Breast epithelium (tissue), 4 donors: ENCODE results near the gene DOCK6. TPM values are rescaled to one million over a fixed set of nuclear protein-coding genes. Genes with fewer than 3 reads are reported as not detected.

Source experiments
- DNase-seq, 2 donors: peaks; one replicate each; pipeline ENCODE4 v3.0.0-alpha.2; 2019; ENCODE audit warnings: low spot score in 2 of 2
- H3K27ac ChIP-seq, 2 donors: fragments of 200-600 bp; sonication (generic) in 1 of 2; one replicate each; pipeline ENCODE4 v1.5.1; 2016 to 2019; ENCODE audit warnings: mild to moderate bottlenecking in 1 of 2
- H3K27me3 ChIP-seq, 2 donors: fragments of 200-600 bp; sonication (generic) in 1 of 2; one replicate each; pipeline versions ENCODE4 v1.5.1 to v1.6.0; 2017 to 2019; ENCODE audit warnings: control low read depth in 1 of 2, mild to moderate bottlenecking in 1 of 2
- H3K36me3 ChIP-seq: fragments of 200-600 bp; one replicate; pipeline ENCODE4 v1.5.1; 2019
- H3K4me1 ChIP-seq, 2 donors: fragments of 200-600 bp; sonication (generic); one replicate each; pipeline ENCODE4 v1.5.1; 2016 to 2019; ENCODE audit warnings: control low read depth in 1 of 2
- H3K4me3 ChIP-seq, 3 donors: fragments of 200-600 bp; sonication (generic); 1 replicate in 2 of 3; 2 replicates in 1 of 3; pipeline ENCODE4 v1.5.1; 2016 to 2019; ENCODE audit warnings: mild to moderate bottlenecking in 3 of 3, moderate library complexity in 2 of 3
- H3K9me3 ChIP-seq, 2 donors: fragments of 200-600 bp; sonication (generic) in 1 of 2; one replicate each; pipeline ENCODE4 v1.5.1; 2016 to 2019; ENCODE audit warnings: control low read depth in 1 of 2
- POLR2A ChIP-seq: fragments of 450-650 bp; IDR thresholded peaks from one replicate; pipeline ENCODE4 v1.6.1; 2016; ENCODE audit warnings: antibody characterized with exemption, mild to moderate bottlenecking, moderate library complexity
- POLR2AphosphoS5 ChIP-seq, 3 donors: sonication (generic); formaldehyde crosslinking; IDR thresholded peaks; one replicate each; pipeline ENCODE4 v1.6.1; 2017; ENCODE audit warnings: antibody characterized with exemption in 3 of 3
- intact Hi-C: fragments of 100-400 bp; cut with DNase I; formaldehyde crosslinking; loops from one replicate; pipeline ENCODE4 v1.15.1; 2023; ENCODE audit warnings: low total_unique reads
- total RNA-seq, 3 donors: library from RNA; depleted of rRNA; stranded (reverse); fragments of >200 nt; gene quantifications; one replicate each; pipeline ENCODE4 v1.1.0, GENCODE V29; 2016
- TF ChIP-seq, protein P1 (sequence below), 3 donors: fragments of 450-650 bp; IDR thresholded peaks; one replicate each; pipeline ENCODE4 v1.5.1; 2016 to 2017; ENCODE audit warnings: antibody characterized with exemption in 3 of 3, mild to moderate bottlenecking in 3 of 3, moderate library complexity in 3 of 3

The DOCK6 gene
- total RNA-seq, 3 donors from 2014 or later: 20.9 to 59.3 (median 49.6) TPM

DNA sequence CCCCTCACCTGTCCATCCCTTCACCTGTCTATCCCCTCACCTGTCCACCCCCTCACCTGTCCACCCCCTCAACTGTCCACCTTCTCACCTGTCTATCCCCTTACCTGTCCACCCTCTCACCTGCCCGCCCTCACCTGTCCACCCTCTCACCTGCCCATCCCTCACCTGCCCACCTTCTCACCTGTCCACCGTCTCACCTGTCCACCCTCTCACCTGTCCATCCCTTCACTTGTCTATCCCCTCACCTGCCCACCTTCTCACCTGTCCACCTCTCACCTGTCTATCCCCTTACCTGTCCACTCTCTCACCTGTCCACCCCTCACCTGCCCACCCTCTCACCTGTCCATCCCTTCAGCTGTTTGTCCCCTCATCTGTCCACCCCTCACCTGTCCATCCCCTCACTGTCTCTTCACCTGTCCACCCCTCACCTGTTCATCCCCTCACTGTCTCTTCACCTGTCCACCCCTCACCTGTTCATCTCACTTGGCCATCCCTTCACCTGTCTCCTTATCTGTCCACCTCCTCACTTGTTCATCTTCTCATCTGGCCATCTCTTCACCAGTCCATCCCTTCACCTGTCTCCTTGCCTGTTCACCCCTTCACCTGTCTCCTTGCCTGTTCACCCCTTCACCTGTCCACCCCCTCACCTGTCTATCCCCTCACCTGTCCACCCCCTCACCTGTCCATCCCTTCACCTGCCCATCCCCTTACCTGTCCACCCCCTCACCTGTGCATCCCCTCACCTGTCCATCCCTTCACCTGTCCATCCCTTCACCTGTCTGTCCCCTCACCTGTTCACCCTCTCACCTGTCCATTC is 52.3 kb downstream of the DOCK6 start:
- no peak for DNase-seq
- TF ChIP-seq, protein P1, sequence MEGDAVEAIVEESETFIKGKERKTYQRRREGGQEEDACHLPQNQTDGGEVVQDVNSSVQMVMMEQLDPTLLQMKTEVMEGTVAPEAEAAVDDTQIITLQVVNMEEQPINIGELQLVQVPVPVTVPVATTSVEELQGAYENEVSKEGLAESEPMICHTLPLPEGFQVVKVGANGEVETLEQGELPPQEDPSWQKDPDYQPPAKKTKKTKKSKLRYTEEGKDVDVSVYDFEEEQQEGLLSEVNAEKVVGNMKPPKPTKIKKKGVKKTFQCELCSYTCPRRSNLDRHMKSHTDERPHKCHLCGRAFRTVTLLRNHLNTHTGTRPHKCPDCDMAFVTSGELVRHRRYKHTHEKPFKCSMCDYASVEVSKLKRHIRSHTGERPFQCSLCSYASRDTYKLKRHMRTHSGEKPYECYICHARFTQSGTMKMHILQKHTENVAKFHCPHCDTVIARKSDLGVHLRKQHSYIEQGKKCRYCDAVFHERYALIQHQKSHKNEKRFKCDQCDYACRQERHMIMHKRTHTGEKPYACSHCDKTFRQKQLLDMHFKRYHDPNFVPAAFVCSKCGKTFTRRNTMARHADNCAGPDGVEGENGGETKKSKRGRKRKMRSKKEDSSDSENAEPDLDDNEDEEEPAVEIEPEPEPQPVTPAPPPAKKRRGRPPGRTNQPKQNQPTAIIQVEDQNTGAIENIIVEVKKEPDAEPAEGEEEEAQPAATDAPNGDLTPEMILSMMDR (IDR thresholded peaks at IDR 0.05): no peak
- TF ChIP-seq POLR2A (no peak), POLR2AphosphoS5 (IDR thresholded peaks at IDR 0.05) (no peak)
- no peaks in the 10 kb centered on the region for H3K36me3 ChIP-seq
- H3K4me3 ChIP-seq: no peak overlapping the region
- H3K27ac ChIP-seq: peak overlapping the region in 1 of 2 donors; percentile 38
- H3K4me1 ChIP-seq: no peaks in the 10 kb centered on the region
- no peaks in the 10 kb centered on the region for H3K27me3 ChIP-seq
- intact Hi-C loops: no loop called here
- no peaks in the 10 kb centered on the region for H3K9me3 ChIP-seq

DNA sequence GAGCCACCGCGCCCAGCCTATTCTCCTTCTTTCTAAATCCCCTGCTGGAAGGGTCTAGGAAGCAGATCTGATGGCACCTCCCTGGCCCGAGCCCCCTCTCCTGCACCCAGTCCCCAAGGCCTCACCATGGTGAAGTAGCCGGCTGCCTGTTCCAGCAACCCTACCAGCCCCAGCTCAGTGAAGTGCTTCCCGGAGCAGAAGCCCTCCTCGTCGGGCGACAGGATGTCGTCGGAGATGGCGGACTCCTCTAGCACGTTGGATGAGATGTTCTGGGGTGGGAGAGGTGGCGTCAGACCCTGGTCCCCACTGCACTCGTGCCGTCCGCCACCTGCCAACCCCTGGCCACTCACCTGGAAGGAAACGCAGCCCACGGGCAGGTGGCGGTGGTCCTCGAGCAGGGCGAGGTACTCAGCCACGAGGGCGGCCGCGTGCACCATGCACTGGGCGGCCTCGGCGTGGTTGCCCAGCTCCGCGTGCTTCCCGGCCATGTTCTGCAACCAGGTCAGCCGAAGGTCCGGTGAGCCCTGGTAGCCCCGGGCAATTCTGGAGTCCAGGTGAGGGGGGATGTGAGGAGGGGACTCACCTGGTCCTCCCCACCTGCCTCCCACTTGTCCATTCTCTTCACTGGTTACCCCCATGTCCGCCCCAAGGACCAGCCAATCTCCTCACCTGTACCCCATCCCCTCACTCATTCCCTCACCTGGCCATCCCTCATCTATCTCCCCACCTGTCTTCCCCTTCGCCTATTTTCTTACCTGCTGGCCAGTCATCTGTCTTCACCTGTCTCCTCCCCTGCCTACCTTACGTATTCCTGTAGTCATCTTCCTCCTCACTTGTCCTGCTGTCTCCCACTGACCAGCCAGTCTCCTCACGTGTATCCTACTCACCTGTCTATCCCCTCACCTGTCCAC is 53.5 kb downstream of the DOCK6 start:
- Histone ChIP-seq H3K4me3 (no peak overlapping the region), H3K27me3 (no peaks in the 10 kb centered on the region), H3K4me1 (no peaks in the 10 kb centered on the region), H3K36me3 (no peaks in the 10 kb centered on the region), H3K9me3 (no peaks in the 10 kb centered on the region), H3K27ac (peak overlapping the region in 1 of 2 donors; percentile 3)
- no peak for DNase-seq
- TF ChIP-seq POLR2A: no peak
- TF ChIP-seq POLR2AphosphoS5 (IDR thresholded peaks at IDR 0.05): no peak
- TF ChIP-seq, protein P1 (IDR thresholded peaks at IDR 0.05): no peak
- intact Hi-C loops: loop anchor here (1.0 kb wide), 1 partner anchor 73 kb away; no protein-coding TSS in a partner anchor

DNA sequence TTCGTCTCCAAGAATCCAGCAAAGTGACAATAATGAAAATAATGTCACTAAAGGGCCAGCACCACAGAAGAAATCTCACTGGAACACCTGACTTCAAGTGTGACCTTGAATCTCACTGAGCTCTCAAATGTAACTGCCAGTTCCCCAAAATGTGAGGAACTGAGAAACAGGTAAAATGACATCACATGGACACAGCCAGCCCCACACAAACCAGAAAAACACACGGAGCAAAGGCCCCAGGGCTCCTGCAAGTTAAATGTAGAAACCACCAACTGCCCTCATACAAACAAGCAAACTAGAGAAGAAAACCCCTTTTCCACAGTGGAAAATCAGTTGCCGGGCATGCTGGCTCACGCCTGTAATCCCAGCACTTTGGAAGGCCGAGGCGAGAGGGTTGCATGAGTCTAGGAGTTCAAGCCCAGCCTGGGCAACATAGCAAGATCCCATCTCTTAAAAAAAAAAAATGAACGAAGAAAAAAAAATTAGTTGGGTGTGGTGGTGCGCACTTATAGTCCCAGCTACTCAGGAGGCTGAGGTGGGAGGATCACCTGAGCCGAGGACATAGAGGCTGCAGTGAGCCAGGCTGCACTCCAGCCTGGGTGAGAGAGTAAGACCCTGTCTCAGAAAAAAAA is 56.3 kb downstream of the DOCK6 start:
- no peaks in the 10 kb centered on the region for H3K36me3 ChIP-seq
- TF ChIP-seq POLR2A (no peak), POLR2AphosphoS5 (IDR thresholded peaks at IDR 0.05) (no peak)
- TF ChIP-seq, protein P1 (IDR thresholded peaks at IDR 0.05): no peak
- no peak for DNase-seq
- H3K27ac ChIP-seq: no peak overlapping the region
- H3K9me3 ChIP-seq: no peaks in the 10 kb centered on the region
- intact Hi-C loops: loop anchor here (2.0 kb wide), 1 partner anchor 67 kb away; no protein-coding TSS in a partner anchor
- H3K4me3 ChIP-seq: no peak overlapping the region
- H3K27me3 ChIP-seq: no peaks in the 10 kb centered on the region
- no peaks in the 10 kb centered on the region for H3K4me1 ChIP-seq

DNA sequence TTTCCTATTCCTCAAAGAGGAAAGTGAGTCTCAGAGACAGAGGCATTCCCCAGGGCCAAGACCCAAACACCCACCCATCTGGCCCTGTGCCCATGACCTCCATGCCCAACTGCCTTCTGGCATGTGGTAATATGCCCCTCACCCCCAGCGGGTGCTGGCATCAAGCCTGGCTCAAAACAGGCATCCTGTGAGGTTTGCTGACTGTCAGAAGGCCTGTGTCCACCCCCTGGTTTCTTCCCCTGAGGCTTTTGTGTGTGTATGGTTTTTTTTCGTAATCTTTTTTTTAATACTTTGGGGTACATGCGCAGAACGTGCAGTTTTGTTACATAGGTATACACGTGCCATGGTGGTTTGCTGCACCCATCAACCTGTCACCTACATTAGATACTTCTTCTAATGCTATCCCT is 57.4 kb downstream of the DOCK6 start:
- no peaks in the 10 kb centered on the region for H3K4me1 ChIP-seq
- no peaks in the 10 kb centered on the region for H3K36me3 ChIP-seq
- no peak for DNase-seq
- no peaks in the 10 kb centered on the region for H3K27me3 ChIP-seq
- intact Hi-C loops: loop anchor here (2.0 kb wide), 1 partner anchor 66 kb away; no protein-coding TSS in a partner anchor
- no peak overlapping the region for H3K4me3 ChIP-seq
- no peaks in the 10 kb centered on the region for H3K9me3 ChIP-seq
- peak overlapping the region; percentile 88 to 90 for H3K27ac ChIP-seq
- TF ChIP-seq POLR2A (no peak), POLR2AphosphoS5 (IDR thresholded peaks at IDR 0.05) (no peak)
- TF ChIP-seq, protein P1 (IDR thresholded peaks at IDR 0.05): no peak
